Measurements from ENCODE around the gene HMCN2.
"Not testable (repeated sequence)": the region's sequence is repeated elsewhere in the genome, so short reads cannot be mapped to it uniquely, and the experiment has no call there.

HMCN2 gene

DNA sequence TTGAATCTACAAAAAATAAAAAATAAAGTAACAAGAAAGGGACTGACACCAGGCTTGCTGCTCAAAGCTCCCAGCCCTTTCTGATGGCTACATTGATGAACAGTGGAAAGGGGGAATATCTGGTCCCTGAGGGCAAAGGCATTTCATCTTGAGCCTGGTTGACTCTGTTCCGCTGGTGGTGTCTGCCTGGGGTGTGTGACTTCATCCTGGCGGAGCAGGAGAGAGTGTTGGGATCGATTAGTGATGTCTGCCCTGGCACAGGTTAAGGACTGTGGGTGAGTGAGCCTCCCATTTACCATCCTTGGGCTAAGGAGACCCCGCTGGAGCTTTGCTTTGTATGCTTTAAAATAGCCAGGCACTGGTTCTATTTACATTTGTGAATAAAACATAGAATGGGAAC, 122.3 kb downstream of the HMCN2 start:
- no peak for DNase-seq (ENCODE audit: low read depth in 4 of 4, low spot score in 1 of 4)

DNA sequence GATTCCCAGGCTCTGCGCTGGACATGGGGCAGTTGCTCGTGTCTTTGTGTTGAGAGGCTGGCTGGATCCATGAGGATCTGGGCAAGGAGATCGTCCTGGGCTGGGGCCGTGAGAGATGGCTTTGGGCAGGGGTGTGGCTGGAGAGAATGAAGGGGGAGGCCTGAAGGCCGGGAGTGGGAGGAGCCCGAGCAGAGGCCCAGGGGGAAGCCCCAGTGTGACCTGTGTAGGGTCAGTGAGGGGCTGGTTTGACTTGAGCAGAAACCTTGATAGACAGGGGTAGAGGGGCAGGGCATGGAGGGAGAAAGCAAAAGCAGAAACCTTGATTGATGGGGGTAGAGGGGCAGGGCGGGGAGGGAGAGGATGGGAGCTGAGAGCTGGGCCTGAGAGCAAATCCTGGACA, 124.8 kb downstream of the HMCN2 start:
- no peak for DNase-seq (ENCODE audit: low read depth in 4 of 4, low spot score in 1 of 4)

DNA sequence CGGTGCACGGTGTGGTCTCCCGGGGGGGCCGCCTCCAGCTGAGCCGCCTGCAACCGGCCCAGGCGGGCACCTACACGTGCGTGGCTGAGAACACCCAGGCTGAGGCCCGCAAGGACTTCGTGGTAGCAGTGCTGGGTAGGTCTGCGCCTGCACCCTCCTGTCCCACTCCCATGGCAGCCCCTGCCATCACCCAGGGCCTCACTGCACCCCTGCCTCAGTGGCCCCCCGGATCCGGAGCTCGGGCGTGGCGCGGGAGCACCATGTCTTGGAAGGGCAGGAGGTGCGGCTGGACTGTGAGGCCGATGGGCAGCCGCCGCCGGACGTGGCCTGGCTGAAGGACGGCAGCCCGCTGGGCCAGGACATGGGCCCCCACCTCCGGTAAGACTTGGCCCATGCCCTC, 125.4 kb downstream of the HMCN2 start:
- DNase-seq (ENCODE audit: low read depth in 4 of 4, low spot score in 1 of 4): no peak

DNA sequence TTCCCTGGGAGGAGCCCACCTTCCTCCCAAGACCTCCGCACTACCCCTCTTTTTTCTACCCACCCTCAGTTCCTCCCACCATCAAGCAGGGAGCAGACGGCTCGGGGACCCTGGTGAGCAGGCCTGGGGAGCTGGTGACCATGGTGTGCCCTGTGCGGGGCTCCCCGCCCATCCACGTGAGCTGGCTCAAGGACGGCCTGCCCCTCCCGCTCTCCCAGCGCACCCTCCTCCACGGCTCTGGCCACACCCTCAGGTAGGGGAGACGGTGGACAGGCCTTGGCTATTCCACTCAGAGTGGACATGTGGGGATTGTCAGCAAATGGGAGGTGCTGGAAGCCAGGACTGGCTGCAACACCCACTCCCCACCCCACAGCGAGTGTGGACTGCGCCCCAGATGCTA, 126.3 kb downstream of the HMCN2 start:
- no peak for DNase-seq (ENCODE audit: low read depth in 4 of 4, low spot score in 1 of 4)

DNA sequence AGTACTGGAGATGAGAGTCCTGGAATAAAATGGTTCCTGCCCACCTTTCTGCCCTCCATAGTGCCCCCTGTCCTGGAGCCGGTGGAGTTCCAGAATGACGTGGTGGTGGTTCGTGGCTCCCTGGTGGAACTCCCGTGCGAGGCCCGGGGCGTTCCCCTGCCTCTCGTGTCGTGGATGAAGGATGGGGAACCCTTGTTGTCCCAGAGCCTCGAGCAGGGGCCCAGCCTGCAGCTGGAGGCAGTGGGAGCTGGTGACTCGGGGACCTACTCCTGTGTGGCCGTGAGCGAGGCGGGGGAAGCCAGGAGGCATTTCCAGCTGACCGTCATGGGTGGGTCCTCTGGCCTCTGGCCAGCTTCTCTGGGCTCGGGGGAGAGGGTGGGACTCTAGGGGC, 128.1 kb downstream of the HMCN2 start:
- DNase-seq (ENCODE audit: low read depth in 4 of 4, low spot score in 1 of 4): no peak

GRCh38 chr9:130394320-130394719, 128.8 kb downstream of the HMCN2 start:
- no peak for DNase-seq (ENCODE audit: low read depth in 4 of 4, low spot score in 1 of 4)

- DNase-seq (ENCODE audit: low read depth in 4 of 4, low spot score in 1 of 4): no peak
These were observed 129.4 kb downstream of the HMCN2 start for GRCh38 chr9:130394814-130395470.

- DNase-seq (ENCODE audit: low read depth in 4 of 4, low spot score in 1 of 4): no peak
These were observed 130.4 kb downstream of the HMCN2 start for GRCh38 chr9:130395810-130396435.

DNA sequence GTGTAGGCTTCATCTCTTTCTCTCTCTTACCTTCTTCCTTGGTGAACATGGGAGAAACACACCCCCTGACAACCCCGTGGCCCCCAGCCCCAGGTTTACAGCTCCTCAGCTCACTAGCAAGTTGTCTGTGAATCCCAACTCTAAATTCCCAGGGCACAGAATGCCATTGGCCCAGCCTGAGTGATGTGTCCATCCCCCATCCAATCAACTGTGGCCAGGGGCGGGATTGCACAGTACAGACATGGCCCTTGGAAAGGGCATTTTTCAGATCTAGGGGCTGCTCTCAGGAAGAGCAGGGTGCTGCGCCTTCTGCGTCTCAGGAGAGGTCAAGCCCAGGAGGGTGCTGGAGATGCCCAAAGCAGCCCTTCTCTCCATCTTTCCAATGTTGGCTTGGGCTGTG, 131.0 kb downstream of the HMCN2 start:
- DNase-seq (ENCODE audit: low read depth in 4 of 4, low spot score in 1 of 4): no peak

- no peak for DNase-seq (ENCODE audit: low read depth in 4 of 4, low spot score in 1 of 4)
These were observed 133.1 kb downstream of the HMCN2 start for GRCh38 chr9:130398487-130399240.

GRCh38 chr9:130399768-130400167, 134.2 kb downstream of the HMCN2 start:
- DNase-seq (ENCODE audit: low read depth in 4 of 4, low spot score in 1 of 4): no peak

DNA sequence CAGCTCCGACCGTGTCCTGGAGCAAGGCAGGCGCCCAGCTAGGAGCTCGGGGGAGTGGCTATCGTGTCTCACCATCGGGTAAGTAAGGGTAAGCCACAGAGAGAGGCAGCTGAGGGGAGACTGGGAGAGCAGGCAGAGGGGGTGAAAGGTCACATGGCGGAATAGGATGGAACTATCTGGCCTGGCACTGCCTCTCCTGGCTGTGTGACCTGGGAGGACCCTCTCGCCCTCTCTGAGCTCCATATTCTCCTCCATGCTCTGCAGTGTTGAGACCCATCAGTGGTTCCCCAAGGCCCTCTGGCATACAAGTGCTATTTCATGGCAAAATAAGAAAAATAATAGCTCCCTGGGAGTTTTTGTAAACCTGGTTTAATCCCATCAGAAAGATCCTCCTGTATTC, 135.3 kb downstream of the HMCN2 start:
- no peak for DNase-seq (ENCODE audit: low read depth in 4 of 4, low spot score in 1 of 4)

- not testable (repeated sequence) for DNase-seq (ENCODE audit: low read depth in 4 of 4, low spot score in 1 of 4)
These were observed 136.2 kb downstream of the HMCN2 start for GRCh38 chr9:130401742-130402141.

DNA sequence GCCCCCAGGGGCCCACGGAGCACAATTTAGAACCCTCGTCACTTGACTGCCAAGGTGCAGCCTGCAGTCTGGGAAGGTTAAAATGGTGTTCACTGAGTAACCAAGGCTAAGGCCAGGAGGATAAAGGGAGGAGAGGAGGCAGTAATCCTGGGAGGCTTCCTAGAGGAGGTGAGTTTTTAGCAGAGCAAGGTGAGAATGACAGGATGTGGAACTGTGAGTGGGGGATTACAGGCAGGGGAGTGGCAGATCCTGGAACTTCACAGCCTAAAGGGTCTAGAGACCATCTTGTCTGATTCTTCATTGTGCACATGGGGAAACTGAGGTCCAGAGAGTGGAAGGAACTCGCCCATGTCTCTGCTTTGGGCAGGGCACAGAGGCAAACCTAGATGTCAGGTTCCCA, 136.7 kb downstream of the HMCN2 start:
- no peak for DNase-seq (ENCODE audit: low read depth in 4 of 4, low spot score in 1 of 4)

DNA sequence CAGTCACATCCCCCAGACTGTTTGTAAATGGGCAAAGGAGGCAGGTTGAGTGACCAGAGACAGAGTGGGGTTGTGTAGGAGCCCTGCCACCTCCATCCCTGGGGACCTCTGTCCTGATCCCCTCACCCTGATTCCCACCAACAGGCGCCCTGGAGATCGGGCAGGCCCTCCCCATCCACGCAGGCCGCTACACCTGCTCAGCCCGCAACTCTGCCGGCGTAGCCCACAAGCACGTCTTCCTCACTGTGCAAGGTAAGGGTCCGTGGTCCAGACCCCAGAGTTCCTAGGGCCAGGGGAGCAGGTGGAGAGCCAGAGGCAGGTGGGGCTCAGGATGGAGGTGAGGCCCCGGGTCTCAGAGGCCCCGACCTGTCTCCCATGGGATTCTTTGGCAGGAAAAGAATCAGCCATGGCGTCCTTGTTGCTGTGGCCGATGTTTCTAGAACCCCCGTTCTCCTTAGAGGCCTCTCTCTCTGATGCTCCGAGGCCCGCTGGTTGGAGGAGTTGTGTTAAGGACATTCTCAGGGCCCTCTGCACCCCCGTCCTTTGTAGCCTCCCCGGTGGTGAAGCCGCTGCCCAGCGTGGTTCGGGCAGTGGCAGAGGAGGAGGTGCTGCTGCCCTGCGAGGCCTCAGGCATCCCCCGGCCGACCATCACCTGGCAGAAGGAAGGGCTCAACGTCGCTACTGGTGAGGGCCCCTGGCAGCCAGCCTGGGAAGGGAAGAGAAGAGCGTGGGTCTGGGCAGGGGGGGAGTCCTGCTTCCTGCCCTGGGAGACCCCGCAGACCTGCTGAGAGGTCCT, 137.3 kb downstream of the HMCN2 start:
- no peak for DNase-seq (ENCODE audit: low read depth in 4 of 4, low spot score in 1 of 4)

DNA sequence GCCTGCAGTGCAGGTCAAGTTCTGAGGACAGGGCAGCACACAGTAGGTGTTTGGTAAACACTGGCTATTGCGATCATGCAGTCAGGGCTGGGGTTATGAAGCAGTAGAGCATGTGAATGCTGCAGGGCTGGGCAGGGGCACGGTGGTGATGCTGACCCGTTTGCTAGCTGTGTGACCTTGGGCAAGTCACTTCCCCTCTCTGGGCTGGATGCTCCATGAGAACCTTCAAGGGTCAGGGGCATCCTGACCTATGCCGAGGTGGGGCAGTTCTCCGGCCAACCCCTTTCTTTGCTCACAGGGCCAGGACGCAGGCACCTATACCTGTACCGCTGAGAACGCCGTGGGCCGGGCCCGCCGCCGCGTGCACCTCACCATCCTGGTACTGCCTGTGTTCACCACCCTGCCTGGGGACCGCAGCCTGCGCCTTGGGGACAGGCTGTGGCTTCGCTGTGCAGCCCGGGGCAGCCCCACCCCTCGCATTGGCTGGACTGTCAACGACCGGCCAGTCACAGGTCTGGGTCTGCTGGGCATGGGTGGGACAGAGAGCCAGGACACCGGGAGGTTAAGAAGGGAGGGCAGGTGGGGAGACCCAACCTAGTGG, 140.2 kb downstream of the HMCN2 start:
- DNase-seq (ENCODE audit: low read depth in 4 of 4, low spot score in 1 of 4): no peak

DNA sequence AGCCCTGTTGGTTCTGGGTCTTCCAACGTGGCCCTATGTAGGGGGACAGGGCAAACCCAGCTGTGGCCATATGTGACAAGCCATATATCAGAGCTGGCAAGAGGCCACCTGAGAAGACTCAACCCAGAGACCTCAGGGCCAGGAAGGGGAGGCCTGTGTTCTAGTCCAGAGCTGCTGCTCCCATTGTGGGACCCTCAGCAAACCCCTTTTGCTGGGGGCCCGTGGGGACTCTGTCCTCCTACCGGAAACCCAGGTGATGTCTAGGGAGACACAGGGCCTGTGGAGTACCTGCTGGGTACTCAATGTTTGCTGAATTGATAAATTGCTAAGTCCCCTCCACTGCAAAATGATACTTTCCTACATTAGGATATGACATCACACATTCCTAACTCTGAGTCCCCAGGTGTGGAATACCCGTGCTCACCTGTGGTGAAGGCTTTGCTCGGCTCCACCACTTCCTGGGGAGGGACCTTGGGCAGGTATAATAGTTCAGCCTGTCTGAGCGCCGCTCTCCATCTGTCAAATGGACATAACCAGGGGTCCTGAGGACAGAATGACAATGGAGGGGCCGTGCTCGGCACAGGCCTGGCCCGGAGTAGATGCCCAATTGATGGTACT, 140.8 kb downstream of the HMCN2 start:
- no peak for DNase-seq (ENCODE audit: low read depth in 4 of 4, low spot score in 1 of 4)

GRCh38 chr9:130407916-130408663, 142.5 kb downstream of the HMCN2 start:
- DNase-seq (ENCODE audit: low read depth in 4 of 4, low spot score in 1 of 4): no peak

DNA sequence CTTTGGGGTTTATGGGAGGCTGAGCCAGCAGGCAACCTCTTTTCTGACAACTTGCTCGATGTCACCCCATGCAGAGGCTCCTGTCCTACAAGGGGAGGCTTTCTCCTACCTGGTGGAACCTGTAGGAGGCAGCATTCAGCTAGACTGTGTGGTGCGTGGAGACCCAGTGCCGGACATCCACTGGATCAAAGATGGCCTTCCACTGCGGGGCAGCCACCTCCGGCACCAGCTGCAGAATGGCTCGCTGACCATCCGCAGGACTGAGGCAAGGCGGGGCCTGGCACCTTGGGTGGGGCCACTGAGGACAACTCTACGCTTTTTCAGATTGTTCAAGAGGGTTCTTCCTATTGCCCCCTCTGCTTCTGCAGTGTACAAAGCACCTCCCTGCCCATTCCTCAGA, 143.1 kb downstream of the HMCN2 start:
- no peak for DNase-seq (ENCODE audit: low read depth in 4 of 4, low spot score in 1 of 4)

DNA sequence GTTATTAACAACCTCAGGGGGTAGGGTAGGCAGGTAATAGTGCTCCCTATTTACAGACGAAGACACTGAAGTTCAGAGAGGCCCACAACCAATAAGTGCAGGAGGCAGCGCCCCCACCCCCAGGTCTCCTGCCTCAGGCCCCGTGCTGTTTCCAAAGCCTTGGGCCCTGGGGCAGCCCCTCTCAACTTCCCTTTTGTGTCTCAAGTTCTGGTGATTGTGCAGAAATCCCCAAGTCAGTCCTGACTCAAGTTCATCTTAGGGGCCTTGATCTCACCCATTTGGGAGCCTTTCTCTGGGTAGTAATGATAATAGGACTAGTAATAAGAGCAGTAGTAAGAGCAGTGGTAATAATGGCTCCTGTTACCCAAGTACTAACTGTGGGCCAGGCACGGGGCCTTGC, 143.7 kb downstream of the HMCN2 start:
- DNase-seq (ENCODE audit: low read depth in 4 of 4, low spot score in 1 of 4): no peak
